ENCODE data around the gene TMBIM1. TPM values are rescaled to one million over a fixed set of nuclear protein-coding genes. Genes with fewer than 3 reads are reported as not detected.

Gene TMBIM1
- polyA plus RNA-seq, 2 donors, result 196 to 231 TPM

- 35 to 43% methylated on average over 7 of the region's 7 CpGs for WGBS, 2 donors
- Histone ChIP-seq H3K36me3 (ENCODE audit: control insufficient read depth in 2 of 2, insufficient read depth in 2 of 2, low read length in 1 of 2) (no peaks in the 10 kb centered on the region), H3K4me3 (ENCODE audit: low read depth in 1 of 2, low read length in 2 of 2) (no peak overlapping the region), H3K27ac (ENCODE audit: low read depth in 2 of 2, low read length in 1 of 2) (peak overlapping the region; percentile 93 to 98), H3K9me3 (ENCODE audit: control insufficient read depth in 2 of 2, insufficient read depth in 1 of 2, low read depth in 1 of 2, low read length in 1 of 2) (no peaks in the 10 kb centered on the region), H3K4me1 (ENCODE audit: control insufficient read depth in 2 of 2, insufficient read depth in 2 of 2, low read length in 1 of 2) (peaks cover 3 to 17% of the 10 kb centered on the region in 2 donors), H3K27me3 (ENCODE audit: control insufficient read depth in 1 of 2, insufficient read depth in 2 of 2, low read length in 2 of 2) (no peaks in the 10 kb centered on the region)
These were observed 2.7 kb upstream of the TMBIM1 start for GRCh38 chr2:218295029-218295428.

GRCh38 chr2:218294430-218295022, 2.2 kb upstream of the TMBIM1 start:
- H3K4me3 ChIP-seq (ENCODE audit: low read depth in 1 of 2, low read length in 2 of 2), result no peak overlapping the region
- no peaks in the 10 kb centered on the region for H3K36me3 ChIP-seq (ENCODE audit: control insufficient read depth in 2 of 2, insufficient read depth in 2 of 2, low read length in 1 of 2)
- H3K27ac ChIP-seq (ENCODE audit: low read depth in 2 of 2, low read length in 1 of 2), result peak overlapping the region; percentile 93 to 98
- H3K27me3 ChIP-seq (ENCODE audit: control insufficient read depth in 1 of 2, insufficient read depth in 2 of 2, low read length in 2 of 2), result no peaks in the 10 kb centered on the region
- no peaks in the 10 kb centered on the region for H3K9me3 ChIP-seq (ENCODE audit: control insufficient read depth in 2 of 2, insufficient read depth in 1 of 2, low read depth in 1 of 2, low read length in 1 of 2)
- H3K4me1 ChIP-seq (ENCODE audit: control insufficient read depth in 2 of 2, insufficient read depth in 2 of 2, low read length in 1 of 2), result peaks cover 3 to 20% of the 10 kb centered on the region in 2 donors
- WGBS, 2 donors, result 55 to 71% methylated on average over 5 of the region's 5 CpGs

GRCh38 chr2:218293715-218294429, 1.6 kb upstream of the TMBIM1 start:
- WGBS, 2 donors, result 48 to 52% methylated on average over 5 of the region's 5 CpGs
- Histone ChIP-seq H3K9me3 (ENCODE audit: control insufficient read depth in 2 of 2, insufficient read depth in 1 of 2, low read depth in 1 of 2, low read length in 1 of 2) (no peaks in the 10 kb centered on the region), H3K36me3 (ENCODE audit: control insufficient read depth in 2 of 2, insufficient read depth in 2 of 2, low read length in 1 of 2) (no peaks in the 10 kb centered on the region), H3K4me3 (ENCODE audit: low read depth in 1 of 2, low read length in 2 of 2) (no peak overlapping the region), H3K27ac (ENCODE audit: low read depth in 2 of 2, low read length in 1 of 2) (peak overlapping the region; percentile 93 to 98), H3K4me1 (ENCODE audit: control insufficient read depth in 2 of 2, insufficient read depth in 2 of 2, low read length in 1 of 2) (peaks cover 3 to 20% of the 10 kb centered on the region in 2 donors), H3K27me3 (ENCODE audit: control insufficient read depth in 1 of 2, insufficient read depth in 2 of 2, low read length in 2 of 2) (no peaks in the 10 kb centered on the region)

- H3K9me3 ChIP-seq (ENCODE audit: control insufficient read depth in 2 of 2, insufficient read depth in 1 of 2, low read depth in 1 of 2, low read length in 1 of 2), result no peaks in the 10 kb centered on the region
- H3K27ac ChIP-seq (ENCODE audit: low read depth in 2 of 2, low read length in 1 of 2), result peak overlapping the region; percentile 94 to 97
- H3K27me3 ChIP-seq (ENCODE audit: control insufficient read depth in 1 of 2, insufficient read depth in 2 of 2, low read length in 2 of 2), result no peaks in the 10 kb centered on the region
- H3K4me1 ChIP-seq (ENCODE audit: control insufficient read depth in 2 of 2, insufficient read depth in 2 of 2, low read length in 1 of 2), result peaks cover 6 to 18% of the 10 kb centered on the region in 2 donors
- no peaks in the 10 kb centered on the region for H3K36me3 ChIP-seq (ENCODE audit: control insufficient read depth in 2 of 2, insufficient read depth in 2 of 2, low read length in 1 of 2)
- peak overlapping the region; percentile 96 for H3K4me3 ChIP-seq (ENCODE audit: low read depth in 1 of 2, low read length in 2 of 2)
- 17 to 19% methylated on average over 12 of the region's 12 CpGs for WGBS, 2 donors
These were observed 820 bp downstream of the TMBIM1 start for GRCh38 chr2:218291318-218292047.

DNA sequence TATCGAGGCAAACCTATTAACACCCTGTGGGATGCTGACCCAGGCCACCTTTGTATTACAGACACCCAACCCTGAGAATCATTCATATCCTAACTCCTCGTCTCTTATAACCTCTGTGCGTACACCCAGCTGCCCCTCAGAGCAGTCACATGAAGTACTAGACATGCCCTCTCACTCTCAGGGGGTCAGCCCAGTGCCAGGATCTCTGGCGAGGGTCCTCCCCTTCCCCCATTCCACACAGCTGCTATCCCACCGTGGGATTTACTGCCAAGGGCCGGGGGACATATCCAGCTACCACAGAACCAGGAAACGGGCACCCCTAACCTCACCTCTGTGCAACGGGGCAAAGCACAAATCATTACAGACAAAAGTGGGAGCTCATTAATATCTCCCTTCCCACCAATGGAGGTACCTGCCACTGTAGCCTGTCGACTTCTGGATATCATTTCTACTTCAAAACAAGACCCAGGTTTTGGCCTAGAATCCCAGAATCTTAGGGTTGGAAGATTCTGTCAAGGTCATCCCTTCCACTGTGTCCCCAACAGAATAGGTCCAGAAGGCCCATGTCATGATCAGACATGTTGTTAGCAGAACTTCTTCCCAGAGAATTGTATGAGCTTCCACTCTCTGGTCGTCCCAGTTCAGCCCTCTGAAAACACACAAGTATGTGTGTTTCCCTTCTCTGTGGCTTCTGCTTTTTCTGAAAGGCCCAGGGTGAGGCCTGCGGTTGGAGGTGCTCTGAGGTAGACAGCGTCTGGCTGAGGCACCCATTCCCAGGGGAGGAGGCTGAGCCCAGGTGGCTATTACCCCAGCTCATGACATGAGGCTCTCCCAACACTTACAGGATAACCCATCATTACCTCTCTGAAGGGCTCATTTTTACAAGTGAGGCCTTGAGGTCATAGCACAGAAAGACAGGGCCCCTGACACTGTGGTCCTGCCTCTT, 1.7 kb downstream of the TMBIM1 start:
- Histone ChIP-seq H3K27ac (ENCODE audit: low read depth in 2 of 2, low read length in 1 of 2) (peak overlapping the region; percentile 94 to 97), H3K27me3 (ENCODE audit: control insufficient read depth in 1 of 2, insufficient read depth in 2 of 2, low read length in 2 of 2) (no peaks in the 10 kb centered on the region), H3K9me3 (ENCODE audit: control insufficient read depth in 2 of 2, insufficient read depth in 1 of 2, low read depth in 1 of 2, low read length in 1 of 2) (no peaks in the 10 kb centered on the region), H3K4me1 (ENCODE audit: control insufficient read depth in 2 of 2, insufficient read depth in 2 of 2, low read length in 1 of 2) (peaks cover 7 to 27% of the 10 kb centered on the region in 2 donors), H3K4me3 (ENCODE audit: low read depth in 1 of 2, low read length in 2 of 2) (peak overlapping the region; percentile 96), H3K36me3 (ENCODE audit: control insufficient read depth in 2 of 2, insufficient read depth in 2 of 2, low read length in 1 of 2) (no peaks in the 10 kb centered on the region)
- 25 to 26% methylated on average over 12 of the region's 12 CpGs for WGBS, 2 donors

DNA sequence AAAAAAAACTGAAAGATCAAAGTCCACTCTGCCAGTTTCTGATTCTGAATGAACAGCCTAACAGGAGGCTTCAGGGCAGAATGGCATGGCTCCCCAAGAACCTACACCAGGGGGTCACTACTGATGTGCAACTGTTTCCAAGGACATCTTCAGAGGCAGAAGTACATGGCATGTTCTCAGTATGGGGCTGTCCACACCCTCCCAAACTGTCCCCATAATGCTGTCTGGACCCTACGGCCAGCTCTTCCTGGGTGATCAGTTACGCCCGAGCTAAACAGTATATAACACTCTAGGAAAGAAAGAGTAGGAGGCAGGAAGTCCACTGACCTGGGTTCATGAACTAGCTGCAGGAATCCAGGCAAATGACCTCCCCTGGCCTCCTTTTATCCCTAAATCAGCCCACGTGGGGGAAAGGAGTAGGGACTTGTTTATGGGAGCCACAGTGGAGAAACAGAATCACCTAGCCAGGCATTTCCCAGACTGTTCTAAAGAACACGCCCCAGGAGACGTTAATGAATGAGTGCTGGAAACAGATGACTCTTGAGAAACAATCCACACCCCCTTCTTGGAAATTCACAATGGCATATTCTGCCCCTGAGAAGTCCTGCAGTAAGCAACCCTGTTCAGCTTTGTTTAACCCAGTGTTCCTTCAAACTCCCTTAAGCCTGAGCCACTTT, 2.5 kb downstream of the TMBIM1 start:
- Histone ChIP-seq H3K9me3 (ENCODE audit: control insufficient read depth in 2 of 2, insufficient read depth in 1 of 2, low read depth in 1 of 2, low read length in 1 of 2) (no peaks in the 10 kb centered on the region), H3K4me3 (ENCODE audit: low read depth in 1 of 2, low read length in 2 of 2) (peak overlapping the region; percentile 96), H3K27ac (ENCODE audit: low read depth in 2 of 2, low read length in 1 of 2) (peak overlapping the region; percentile 94 to 97), H3K36me3 (ENCODE audit: control insufficient read depth in 2 of 2, insufficient read depth in 2 of 2, low read length in 1 of 2) (no peaks in the 10 kb centered on the region), H3K4me1 (ENCODE audit: control insufficient read depth in 2 of 2, insufficient read depth in 2 of 2, low read length in 1 of 2) (peaks cover 11 to 28% of the 10 kb centered on the region in 2 donors), H3K27me3 (ENCODE audit: control insufficient read depth in 1 of 2, insufficient read depth in 2 of 2, low read length in 2 of 2) (no peaks in the 10 kb centered on the region)
- 16 to 21% methylated on average over 6 of the region's 6 CpGs for WGBS, 2 donors

- Histone ChIP-seq H3K36me3 (ENCODE audit: control insufficient read depth in 2 of 2, insufficient read depth in 2 of 2, low read length in 1 of 2) (peaks cover under 1 to 7% of the 10 kb centered on the region in 2 donors), H3K27me3 (ENCODE audit: control insufficient read depth in 1 of 2, insufficient read depth in 2 of 2, low read length in 2 of 2) (no peaks in the 10 kb centered on the region), H3K4me1 (ENCODE audit: control insufficient read depth in 2 of 2, insufficient read depth in 2 of 2, low read length in 1 of 2) (peaks cover 26 to 48% of the 10 kb centered on the region in 2 donors), H3K27ac (ENCODE audit: low read depth in 2 of 2, low read length in 1 of 2) (peak overlapping the region; percentile 92 to 100), H3K4me3 (ENCODE audit: low read depth in 1 of 2, low read length in 2 of 2) (peak overlapping the region; percentile 46 to 59), H3K9me3 (ENCODE audit: control insufficient read depth in 2 of 2, insufficient read depth in 1 of 2, low read depth in 1 of 2, low read length in 1 of 2) (no peaks in the 10 kb centered on the region)
- WGBS, 2 donors, result 1 to 2% methylated on average over 11 of the region's 11 CpGs
These were observed 5.5 kb downstream of the TMBIM1 start for GRCh38 chr2:218286570-218287459.

DNA sequence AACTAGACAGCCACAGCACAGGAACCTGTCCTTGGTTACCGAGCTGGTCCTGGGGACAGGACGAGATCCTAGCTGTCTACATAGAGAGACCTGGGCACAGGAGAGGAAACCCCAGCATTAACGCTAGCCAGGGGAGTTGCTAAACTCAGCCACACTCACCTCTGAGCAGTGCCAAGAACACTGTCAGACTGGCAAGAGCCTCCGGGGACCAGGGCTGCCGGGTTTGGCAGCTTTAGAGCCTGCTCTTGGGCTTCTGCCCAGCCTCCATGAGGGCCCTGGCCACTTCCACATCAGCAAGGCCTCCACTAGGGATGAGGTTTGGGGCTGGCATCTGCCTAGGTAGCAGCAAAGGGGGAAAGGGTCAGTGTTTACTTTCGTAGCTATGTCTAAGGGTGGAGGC, 6.7 kb downstream of the TMBIM1 start:
- Histone ChIP-seq H3K27ac (ENCODE audit: low read depth in 2 of 2, low read length in 1 of 2) (peak overlapping the region; percentile 92 to 100), H3K36me3 (ENCODE audit: control insufficient read depth in 2 of 2, insufficient read depth in 2 of 2, low read length in 1 of 2) (peaks cover 8 to 14% of the 10 kb centered on the region in 2 donors), H3K4me1 (ENCODE audit: control insufficient read depth in 2 of 2, insufficient read depth in 2 of 2, low read length in 1 of 2) (peaks cover 26 to 50% of the 10 kb centered on the region in 2 donors), H3K9me3 (ENCODE audit: control insufficient read depth in 2 of 2, insufficient read depth in 1 of 2, low read depth in 1 of 2, low read length in 1 of 2) (no peaks in the 10 kb centered on the region), H3K27me3 (ENCODE audit: control insufficient read depth in 1 of 2, insufficient read depth in 2 of 2, low read length in 2 of 2) (no peaks in the 10 kb centered on the region), H3K4me3 (ENCODE audit: low read depth in 1 of 2, low read length in 2 of 2) (peak overlapping the region; percentile 22 to 59)
- WGBS, 2 donors, result 13 to 17% methylated on average over 6 of the region's 6 CpGs
